Stimulated activated CD4-positive, alpha-beta T cell treated with anti-CD3 and anti-CD28 coated beads, Interleukin-12 subunit alpha, Interleukin-12 subunit beta, amount 100 ng/mL, for 24 hours (primary cell): Measurements from ENCODE around the gene HBEGF.

Experiments
- DNase-seq, 2 experiments: peaks; one replicate each; pipeline ENCODE4 v3.0.0-alpha.2; 2020; ENCODE audit warnings: low read depth in 2 of 2

Gene HBEGF

GRCh38 chr5:140336388-140336787, 10.0 kb downstream of the HBEGF start:
- DNase-seq: no peak

GRCh38 chr5:140331638-140332037, 14.8 kb downstream of the HBEGF start:
- DNase-seq: no peak

- DNase-seq: no peak
These were observed 16.5 kb downstream of the HBEGF start for GRCh38 chr5:140329739-140330481.

GRCh38 chr5:140328036-140328764, 18.2 kb downstream of the HBEGF start:
- DNase-seq: no peak

GRCh38 chr5:140327589-140327988, 18.8 kb downstream of the HBEGF start:
- no peak for DNase-seq

GRCh38 chr5:140325486-140325885, 20.9 kb downstream of the HBEGF start:
- DNase-seq: no peak

- DNase-seq: no peak
These were observed 21.7 kb downstream of the HBEGF start for GRCh38 chr5:140324617-140325241.

- no peak for DNase-seq
These were observed 22.3 kb downstream of the HBEGF start for GRCh38 chr5:140324041-140324600.

- no peak for DNase-seq
These were observed 23.4 kb downstream of the HBEGF start for GRCh38 chr5:140322751-140323731.

GRCh38 chr5:140321796-140322195, 24.6 kb downstream of the HBEGF start:
- DNase-seq: no peak

- no peak for DNase-seq
These were observed 26.6 kb downstream of the HBEGF start for GRCh38 chr5:140319833-140320232.

- no peak for DNase-seq
These were observed 27.6 kb downstream of the HBEGF start for GRCh38 chr5:140318792-140319191.

GRCh38 chr5:140317859-140318258, 28.5 kb downstream of the HBEGF start:
- no peak for DNase-seq

- DNase-seq: no peak
These were observed 33.6 kb downstream of the HBEGF start for GRCh38 chr5:140312791-140313189.

- no peak for DNase-seq
These were observed 34.2 kb downstream of the HBEGF start for GRCh38 chr5:140312067-140312790.

- DNase-seq: no peak
These were observed 35.4 kb downstream of the HBEGF start for GRCh38 chr5:140311011-140311467.

GRCh38 chr5:140310434-140310833, 36.0 kb downstream of the HBEGF start:
- no peak for DNase-seq

- no peak for DNase-seq
These were observed 36.6 kb downstream of the HBEGF start for GRCh38 chr5:140309706-140310249.

GRCh38 chr5:140305471-140305870, 40.9 kb downstream of the HBEGF start:
- DNase-seq: no peak

- no peak for DNase-seq
These were observed 42.4 kb downstream of the HBEGF start for GRCh38 chr5:140303966-140304365.
